A549 (cell line): ENCODE results near the gene INPP4B.

Experiments
- CHD4 ChIP-seq: fragments of 200-600 bp; sonication (generic); IDR thresholded peaks from 2 replicates; pipeline ENCODE4 v1.6.1; 2016; ENCODE audit warnings: antibody characterized with exemption, mild to moderate bottlenecking, borderline replicate concordance
- JUNB ChIP-seq: fragments of >200 bp; sonication (Bioruptor Twin); formaldehyde crosslinking; IDR thresholded peaks from 2 replicates; pipeline ENCODE4 v1.6.1; 2016
- MYC ChIP-seq: IDR thresholded peaks from 2 replicates; pipeline ENCODE4 v1.6.1; 2012; ENCODE audit warnings: mild to moderate bottlenecking, inconsistent platforms, low read length, improper control_type of control experiment, borderline replicate concordance
- POLR2A ChIP-seq: IDR thresholded peaks from 2 replicates; pipeline ENCODE4 v1.6.1; 2012; ENCODE audit warnings: mild to moderate bottlenecking, low read length
- TF ChIP-seq, protein P1 (sequence below): fragments of 150-350 bp; IDR thresholded peaks from 2 replicates; pipeline ENCODE4 v1.6.1; 2014; ENCODE audit warnings: low read depth, mild to moderate bottlenecking, low read length
- TF ChIP-seq, protein P2 (sequence below): fragments of >200 bp; sonication (Bioruptor Twin); formaldehyde crosslinking; IDR thresholded peaks from 3 replicates; pipeline ENCODE4 v1.5.1; 2016
- TF ChIP-seq, protein P3 (sequence below): IDR thresholded peaks from 2 replicates; pipeline ENCODE4 v1.6.1; 2012
- TF ChIP-seq, protein P4 (sequence below): fragments of 450-650 bp; IDR thresholded peaks from 2 replicates; pipeline ENCODE4 v1.6.1; 2014; ENCODE audit warnings: antibody characterized with exemption
- TF ChIP-seq, protein P5 (sequence below): fragments of 200-600 bp; sonication (generic); IDR thresholded peaks from 2 replicates; pipeline ENCODE4 v1.6.1; 2016; ENCODE audit warnings: antibody characterized with exemption, mild to moderate bottlenecking, moderate library complexity

DNA sequence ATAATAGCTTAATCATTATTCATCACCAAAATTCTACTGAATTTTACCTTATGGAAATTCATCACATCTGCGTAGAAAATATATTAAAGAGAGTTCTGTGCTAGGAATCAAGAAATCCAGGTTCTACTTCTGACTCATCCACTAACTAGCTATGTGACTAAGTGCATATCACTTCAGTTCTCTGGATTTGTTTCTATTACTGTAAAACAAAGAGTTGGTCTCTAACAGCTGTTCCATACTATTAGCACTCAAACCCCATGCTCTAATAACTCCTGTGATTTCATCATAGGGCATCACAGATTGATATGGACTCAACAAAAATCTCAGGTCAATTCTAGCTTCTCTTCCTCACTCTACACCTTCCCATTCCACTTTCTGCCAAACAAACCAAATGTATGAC, 572.0 kb downstream of the INPP4B start:
- TF ChIP-seq, protein P1, sequence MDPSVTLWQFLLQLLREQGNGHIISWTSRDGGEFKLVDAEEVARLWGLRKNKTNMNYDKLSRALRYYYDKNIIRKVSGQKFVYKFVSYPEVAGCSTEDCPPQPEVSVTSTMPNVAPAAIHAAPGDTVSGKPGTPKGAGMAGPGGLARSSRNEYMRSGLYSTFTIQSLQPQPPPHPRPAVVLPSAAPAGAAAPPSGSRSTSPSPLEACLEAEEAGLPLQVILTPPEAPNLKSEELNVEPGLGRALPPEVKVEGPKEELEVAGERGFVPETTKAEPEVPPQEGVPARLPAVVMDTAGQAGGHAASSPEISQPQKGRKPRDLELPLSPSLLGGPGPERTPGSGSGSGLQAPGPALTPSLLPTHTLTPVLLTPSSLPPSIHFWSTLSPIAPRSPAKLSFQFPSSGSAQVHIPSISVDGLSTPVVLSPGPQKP, result no peak
- TF ChIP-seq, protein P2, sequence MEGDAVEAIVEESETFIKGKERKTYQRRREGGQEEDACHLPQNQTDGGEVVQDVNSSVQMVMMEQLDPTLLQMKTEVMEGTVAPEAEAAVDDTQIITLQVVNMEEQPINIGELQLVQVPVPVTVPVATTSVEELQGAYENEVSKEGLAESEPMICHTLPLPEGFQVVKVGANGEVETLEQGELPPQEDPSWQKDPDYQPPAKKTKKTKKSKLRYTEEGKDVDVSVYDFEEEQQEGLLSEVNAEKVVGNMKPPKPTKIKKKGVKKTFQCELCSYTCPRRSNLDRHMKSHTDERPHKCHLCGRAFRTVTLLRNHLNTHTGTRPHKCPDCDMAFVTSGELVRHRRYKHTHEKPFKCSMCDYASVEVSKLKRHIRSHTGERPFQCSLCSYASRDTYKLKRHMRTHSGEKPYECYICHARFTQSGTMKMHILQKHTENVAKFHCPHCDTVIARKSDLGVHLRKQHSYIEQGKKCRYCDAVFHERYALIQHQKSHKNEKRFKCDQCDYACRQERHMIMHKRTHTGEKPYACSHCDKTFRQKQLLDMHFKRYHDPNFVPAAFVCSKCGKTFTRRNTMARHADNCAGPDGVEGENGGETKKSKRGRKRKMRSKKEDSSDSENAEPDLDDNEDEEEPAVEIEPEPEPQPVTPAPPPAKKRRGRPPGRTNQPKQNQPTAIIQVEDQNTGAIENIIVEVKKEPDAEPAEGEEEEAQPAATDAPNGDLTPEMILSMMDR, result no peak
- no peak for TF ChIP-seq POLR2A
- no peak for TF ChIP-seq CHD4
- TF ChIP-seq, protein P3, sequence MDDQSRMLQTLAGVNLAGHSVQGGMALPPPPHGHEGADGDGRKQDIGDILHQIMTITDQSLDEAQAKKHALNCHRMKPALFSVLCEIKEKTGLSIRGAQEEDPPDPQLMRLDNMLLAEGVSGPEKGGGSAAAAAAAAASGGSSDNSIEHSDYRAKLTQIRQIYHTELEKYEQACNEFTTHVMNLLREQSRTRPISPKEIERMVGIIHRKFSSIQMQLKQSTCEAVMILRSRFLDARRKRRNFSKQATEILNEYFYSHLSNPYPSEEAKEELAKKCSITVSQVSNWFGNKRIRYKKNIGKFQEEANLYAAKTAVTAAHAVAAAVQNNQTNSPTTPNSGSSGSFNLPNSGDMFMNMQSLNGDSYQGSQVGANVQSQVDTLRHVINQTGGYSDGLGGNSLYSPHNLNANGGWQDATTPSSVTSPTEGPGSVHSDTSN, result no peak
- TF ChIP-seq JUNB, result no peak
- TF ChIP-seq, protein P4, sequence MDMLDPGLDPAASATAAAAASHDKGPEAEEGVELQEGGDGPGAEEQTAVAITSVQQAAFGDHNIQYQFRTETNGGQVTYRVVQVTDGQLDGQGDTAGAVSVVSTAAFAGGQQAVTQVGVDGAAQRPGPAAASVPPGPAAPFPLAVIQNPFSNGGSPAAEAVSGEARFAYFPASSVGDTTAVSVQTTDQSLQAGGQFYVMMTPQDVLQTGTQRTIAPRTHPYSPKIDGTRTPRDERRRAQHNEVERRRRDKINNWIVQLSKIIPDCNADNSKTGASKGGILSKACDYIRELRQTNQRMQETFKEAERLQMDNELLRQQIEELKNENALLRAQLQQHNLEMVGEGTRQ, result no peak
- TF ChIP-seq, protein P5, sequence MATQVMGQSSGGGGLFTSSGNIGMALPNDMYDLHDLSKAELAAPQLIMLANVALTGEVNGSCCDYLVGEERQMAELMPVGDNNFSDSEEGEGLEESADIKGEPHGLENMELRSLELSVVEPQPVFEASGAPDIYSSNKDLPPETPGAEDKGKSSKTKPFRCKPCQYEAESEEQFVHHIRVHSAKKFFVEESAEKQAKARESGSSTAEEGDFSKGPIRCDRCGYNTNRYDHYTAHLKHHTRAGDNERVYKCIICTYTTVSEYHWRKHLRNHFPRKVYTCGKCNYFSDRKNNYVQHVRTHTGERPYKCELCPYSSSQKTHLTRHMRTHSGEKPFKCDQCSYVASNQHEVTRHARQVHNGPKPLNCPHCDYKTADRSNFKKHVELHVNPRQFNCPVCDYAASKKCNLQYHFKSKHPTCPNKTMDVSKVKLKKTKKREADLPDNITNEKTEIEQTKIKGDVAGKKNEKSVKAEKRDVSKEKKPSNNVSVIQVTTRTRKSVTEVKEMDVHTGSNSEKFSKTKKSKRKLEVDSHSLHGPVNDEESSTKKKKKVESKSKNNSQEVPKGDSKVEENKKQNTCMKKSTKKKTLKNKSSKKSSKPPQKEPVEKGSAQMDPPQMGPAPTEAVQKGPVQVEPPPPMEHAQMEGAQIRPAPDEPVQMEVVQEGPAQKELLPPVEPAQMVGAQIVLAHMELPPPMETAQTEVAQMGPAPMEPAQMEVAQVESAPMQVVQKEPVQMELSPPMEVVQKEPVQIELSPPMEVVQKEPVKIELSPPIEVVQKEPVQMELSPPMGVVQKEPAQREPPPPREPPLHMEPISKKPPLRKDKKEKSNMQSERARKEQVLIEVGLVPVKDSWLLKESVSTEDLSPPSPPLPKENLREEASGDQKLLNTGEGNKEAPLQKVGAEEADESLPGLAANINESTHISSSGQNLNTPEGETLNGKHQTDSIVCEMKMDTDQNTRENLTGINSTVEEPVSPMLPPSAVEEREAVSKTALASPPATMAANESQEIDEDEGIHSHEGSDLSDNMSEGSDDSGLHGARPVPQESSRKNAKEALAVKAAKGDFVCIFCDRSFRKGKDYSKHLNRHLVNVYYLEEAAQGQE, result no peak
- no peak for TF ChIP-seq MYC
